ENCODE results near the gene HNF4A. TPM values are rescaled to one million over a fixed set of nuclear protein-coding genes. Genes with fewer than 3 reads are reported as not detected.
"Not testable (repeated sequence)": the region's sequence is repeated elsewhere in the genome, so short reads cannot be mapped to it uniquely, and the experiment has no call there.

HNF4A gene
- total RNA-seq, 1 donor from 2014 or later = not detected

- no peak overlapping the region for H3K4me3 ChIP-seq (ENCODE audit: low read depth, low read length)
- no peak for DNase-seq (ENCODE audit: low read depth)
- TF ChIP-seq CTCF (conservative IDR thresholded peaks at IDR 0.05; ENCODE audit: low read depth, low read length) = no peak
These were observed 19.8 kb upstream of the HNF4A start for GRCh38 chr20:44335675-44336074.

GRCh38 chr20:44336086-44336485 is 19.4 kb upstream of the HNF4A start:
- TF ChIP-seq CTCF (conservative IDR thresholded peaks at IDR 0.05; ENCODE audit: low read depth, low read length) = no peak
- no peak overlapping the region for H3K4me3 ChIP-seq (ENCODE audit: low read depth, low read length)
- DNase-seq (ENCODE audit: low read depth) = no peak

- TF ChIP-seq CTCF (conservative IDR thresholded peaks at IDR 0.05; ENCODE audit: low read depth, low read length) = no peak
- DNase-seq (ENCODE audit: low read depth) = no peak
- no peak within 1 kb of the TSS for H3K4me3 ChIP-seq (ENCODE audit: low read depth, low read length)
These were observed 18.6 kb upstream of the HNF4A start, which contains the start of gene R3HDML for GRCh38 chr20:44336725-44337380. Gene R3HDML (plus strand): TSS chr20:44337043. CDS start chr20:44337158, 115 bp downstream.

GRCh38 chr20:44342248-44342647 is 13.3 kb upstream of the HNF4A start:
- no peak for DNase-seq (ENCODE audit: low read depth)
- H3K4me3 ChIP-seq (ENCODE audit: low read depth, low read length) = no peak overlapping the region
- no peak for TF ChIP-seq CTCF (conservative IDR thresholded peaks at IDR 0.05; ENCODE audit: low read depth, low read length)

GRCh38 chr20:44343162-44343675 is 12.3 kb upstream of the HNF4A start:
- TF ChIP-seq CTCF (conservative IDR thresholded peaks at IDR 0.05; ENCODE audit: low read depth, low read length) = no peak
- H3K4me3 ChIP-seq (ENCODE audit: low read depth, low read length) = no peak overlapping the region
- DNase-seq (ENCODE audit: low read depth) = no peak

- TF ChIP-seq CTCF (conservative IDR thresholded peaks at IDR 0.05; ENCODE audit: low read depth, low read length) = no peak
- no peak for DNase-seq (ENCODE audit: low read depth)
- no peak overlapping the region for H3K4me3 ChIP-seq (ENCODE audit: low read depth, low read length)
These were observed 10.8 kb upstream of the HNF4A start for GRCh38 chr20:44344723-44345122.

- no peak for DNase-seq (ENCODE audit: low read depth)
- H3K4me3 ChIP-seq (ENCODE audit: low read depth, low read length) = no peak overlapping the region
- TF ChIP-seq CTCF (conservative IDR thresholded peaks at IDR 0.05; ENCODE audit: low read depth, low read length) = no peak
These were observed 10.4 kb upstream of the HNF4A start for GRCh38 chr20:44345147-44345546.

GRCh38 chr20:44345941-44346340 is 9.6 kb upstream of the HNF4A start:
- DNase-seq (ENCODE audit: low read depth); H3K4me3 ChIP-seq (ENCODE audit: low read depth, low read length): not testable (repeated sequence)

Data from epithelial cell of proximal tubule (primary cell).